ENCODE measurements around the gene ASCL2. TPM values are rescaled to one million over a fixed set of nuclear protein-coding genes. Genes with fewer than 3 reads are reported as not detected.

ASCL2 gene
- total RNA-seq, 4 donors from 2014 or later: 2.3 to 14.7 (median 3.0) TPM; not detected in 1

GRCh38 chr11:2313051-2313951 lies 42.9 kb upstream of the ASCL2 start:
- H3K4me1 ChIP-seq: peaks cover 7 to 25% (median 14%) of the 10 kb centered on the region in 4 donors
- H3K27ac ChIP-seq: peak overlapping the region; percentile 10 to 78 (median 56)
- H3K4me3 ChIP-seq: no peak overlapping the region
- no peaks in the 10 kb centered on the region for H3K9me3 ChIP-seq
- TF ChIP-seq CTCF (IDR thresholded peaks at IDR 0.05): no peak
- TF ChIP-seq EP300 (IDR thresholded peaks at IDR 0.05; ENCODE audit: low read depth): no peak
- no peak for TF ChIP-seq POLR2AphosphoS5 (IDR thresholded peaks at IDR 0.05)
- TF ChIP-seq POLR2A (IDR thresholded peaks at IDR 0.05): no peak
- no peaks in the 10 kb centered on the region for H3K27me3 ChIP-seq
- H3K36me3 ChIP-seq: no peaks in the 10 kb centered on the region
- peak; percentile 6 for DNase-seq
- WGBS, 2 donors (ENCODE audit: low coverage in 1 of 2): 87% methylated on average over 28 of the region's 34 CpGs; no CpG with 5 or more reads in 1 of the 2 donors
- in situ Hi-C loops (cut with MboI; ENCODE audit: low pct_ligation_motif_present in 1 of 4, low pct_unique_long_range_greater_than_20kb in 1 of 4, low sequenced_read_pairs in 3 of 4): loop anchor here in 3 of 4 donors (10.0 to 25.0 kb wide), 3 partner anchors 102 to 574 kb away; partner anchors contain the start of gene CDKN1C (in 1 of the 3)
- intact Hi-C loops (cut with DNase I; ENCODE audit: low total_unique reads): no loop called here

- Histone ChIP-seq H3K4me1 (peaks cover 8 to 28% (median 14%) of the 10 kb centered on the region in 4 donors), H3K4me3 (no peak overlapping the region), H3K27me3 (no peaks in the 10 kb centered on the region), H3K27ac (peak overlapping the region; percentile 1 to 43 (median 33)), H3K9me3 (no peaks in the 10 kb centered on the region), H3K36me3 (no peaks in the 10 kb centered on the region)
- in situ Hi-C loops (cut with MboI; ENCODE audit: low pct_ligation_motif_present in 1 of 4, low pct_unique_long_range_greater_than_20kb in 1 of 4, low sequenced_read_pairs in 3 of 4): loop anchor here in 3 of 4 donors (10.0 to 25.0 kb wide), 3 partner anchors 102 to 575 kb away; partner anchors contain the start of gene CDKN1C (in 1 of the 3)
- intact Hi-C loops (cut with DNase I; ENCODE audit: low total_unique reads): no loop called here
- 60 to 70% methylated on average over 1 to 22 of the region's 22 CpGs for WGBS, 2 donors (ENCODE audit: low coverage in 1 of 2)
- no peak for TF ChIP-seq POLR2A (IDR thresholded peaks at IDR 0.05)
- TF ChIP-seq POLR2AphosphoS5 (IDR thresholded peaks at IDR 0.05): no peak
- TF ChIP-seq CTCF (IDR thresholded peaks at IDR 0.05): no peak
- no peak for TF ChIP-seq EP300 (IDR thresholded peaks at IDR 0.05; ENCODE audit: low read depth)
- DNase-seq: no peak
Observed at GRCh38 chr11:2312232-2313042, 42.0 kb upstream of the ASCL2 start.

GRCh38 chr11:2311353-2312133 lies 41.2 kb upstream of the ASCL2 start:
- Histone ChIP-seq H3K27me3 (no peaks in the 10 kb centered on the region), H3K36me3 (no peaks in the 10 kb centered on the region), H3K27ac (peak overlapping the region; percentile 1 to 43 (median 33)), H3K4me1 (peaks cover 14 to 34% (median 20%) of the 10 kb centered on the region in 4 donors), H3K4me3 (no peak overlapping the region), H3K9me3 (no peaks in the 10 kb centered on the region)
- no peak for DNase-seq
- no peak for TF ChIP-seq CTCF (IDR thresholded peaks at IDR 0.05)
- no peak for TF ChIP-seq POLR2AphosphoS5 (IDR thresholded peaks at IDR 0.05)
- TF ChIP-seq POLR2A (IDR thresholded peaks at IDR 0.05): no peak
- no peak for TF ChIP-seq EP300 (IDR thresholded peaks at IDR 0.05; ENCODE audit: low read depth)
- in situ Hi-C loops (cut with MboI; ENCODE audit: low pct_ligation_motif_present in 1 of 4, low pct_unique_long_range_greater_than_20kb in 1 of 4, low sequenced_read_pairs in 3 of 4) (loop anchor here in 3 of 4 donors (10.0 to 25.0 kb wide), 3 partner anchors 103 to 576 kb away; partner anchors contain the start of gene CDKN1C (in 1 of the 3)), intact Hi-C loops (cut with DNase I; ENCODE audit: low total_unique reads) (no loop called here)
- WGBS, 2 donors (ENCODE audit: low coverage in 1 of 2): 76% methylated on average over 20 of the region's 21 CpGs; no CpG with 5 or more reads in 1 of the 2 donors
